Stimulated activated CD4-positive, alpha-beta T cell treated with anti-CD3 and anti-CD28 coated beads, Interleukin-4, amount 100 ng/mL, for 24 hours (primary cell): ENCODE data around the gene MACIR.
A peak's percentile ranks its signal among the peaks of the same experiment; 100 is the strongest.
"Not testable (repeated sequence)": the region's sequence is repeated elsewhere in the genome, so short reads cannot be mapped to it uniquely, and the experiment has no call there.

Experiments used
- DNase-seq: peaks from one replicate; pipeline ENCODE4 v3.0.0-alpha.2; 2020

MACIR gene, protein sequence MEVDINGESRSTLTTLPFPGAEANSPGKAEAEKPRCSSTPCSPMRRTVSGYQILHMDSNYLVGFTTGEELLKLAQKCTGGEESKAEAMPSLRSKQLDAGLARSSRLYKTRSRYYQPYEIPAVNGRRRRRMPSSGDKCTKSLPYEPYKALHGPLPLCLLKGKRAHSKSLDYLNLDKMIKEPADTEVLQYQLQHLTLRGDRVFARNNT

DNA sequence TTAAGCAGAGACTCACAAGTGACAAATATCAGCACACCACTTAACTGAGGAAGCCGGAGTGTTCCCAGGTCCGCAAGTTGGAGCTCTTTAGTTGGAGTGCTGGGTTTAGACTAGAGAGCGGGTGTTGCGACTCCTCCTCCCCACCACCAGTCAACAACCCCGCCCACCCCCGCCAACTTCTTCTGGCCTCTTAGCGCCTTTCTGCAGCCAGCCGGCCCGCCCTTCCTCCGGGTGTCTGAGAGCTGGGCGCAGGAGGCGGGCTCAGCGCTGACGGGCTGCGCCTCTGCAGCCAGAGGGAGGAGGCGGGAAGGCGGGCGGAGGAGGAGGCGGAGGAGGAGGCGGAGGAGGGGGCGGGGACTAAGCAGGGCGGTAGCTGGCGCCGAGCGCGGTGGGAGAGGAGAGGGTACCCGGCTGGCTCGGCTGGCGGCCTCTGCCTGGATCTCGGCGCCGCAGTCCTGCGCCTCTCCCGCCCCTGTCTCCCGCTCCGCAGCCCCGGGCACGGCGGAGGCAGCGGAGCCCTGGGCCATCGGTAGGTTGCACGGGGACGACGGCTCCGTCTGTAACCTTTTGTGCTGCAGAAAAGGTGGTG is at the start of gene MACIR:
MACIR (plus strand) TSS at position 396 of the 589 bp plus-strand sequence. CDS start 17,157 bp downstream, outside the sequence.
- DNase-seq = peak; percentile 85

DNA sequence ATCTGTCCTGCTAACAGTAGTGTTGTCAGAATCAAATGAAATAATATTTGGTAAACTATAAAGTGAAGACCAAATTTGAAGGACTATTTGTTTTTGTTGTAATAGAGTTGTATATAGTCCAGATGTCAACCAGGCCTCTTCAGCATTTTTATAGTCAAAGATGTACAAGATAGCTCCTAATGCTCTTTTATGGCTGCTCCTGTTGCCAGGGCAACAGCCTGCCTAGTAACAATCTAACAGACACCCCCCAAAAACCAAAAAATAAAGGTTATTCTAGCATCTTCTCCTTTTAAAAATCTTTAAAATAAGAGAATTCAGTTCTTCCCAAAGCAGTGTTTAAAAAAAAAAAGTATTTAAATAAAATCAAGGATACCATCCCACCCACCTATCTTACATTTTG is 49.5 kb upstream of the MACIR start:
- no peak for DNase-seq

DNA sequence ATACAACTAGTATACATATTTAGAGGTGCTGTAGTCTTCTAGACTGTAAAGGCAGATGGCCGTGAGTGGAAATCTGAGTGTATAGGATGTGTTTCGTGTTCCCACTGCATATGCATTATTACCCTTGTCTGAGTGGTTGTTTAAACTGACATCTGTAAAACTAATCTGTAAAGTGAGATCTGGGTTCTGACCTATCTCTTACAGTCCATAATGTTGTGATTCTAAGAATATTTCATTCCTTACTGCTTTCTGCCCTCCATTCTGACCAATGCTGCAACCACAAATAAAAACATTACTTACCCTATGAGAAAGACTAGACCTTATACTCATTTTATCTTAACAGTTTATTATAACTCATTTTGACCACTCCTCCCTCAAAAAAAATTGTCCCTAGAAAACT is 47.6 kb upstream of the MACIR start:
- no peak for DNase-seq

DNA sequence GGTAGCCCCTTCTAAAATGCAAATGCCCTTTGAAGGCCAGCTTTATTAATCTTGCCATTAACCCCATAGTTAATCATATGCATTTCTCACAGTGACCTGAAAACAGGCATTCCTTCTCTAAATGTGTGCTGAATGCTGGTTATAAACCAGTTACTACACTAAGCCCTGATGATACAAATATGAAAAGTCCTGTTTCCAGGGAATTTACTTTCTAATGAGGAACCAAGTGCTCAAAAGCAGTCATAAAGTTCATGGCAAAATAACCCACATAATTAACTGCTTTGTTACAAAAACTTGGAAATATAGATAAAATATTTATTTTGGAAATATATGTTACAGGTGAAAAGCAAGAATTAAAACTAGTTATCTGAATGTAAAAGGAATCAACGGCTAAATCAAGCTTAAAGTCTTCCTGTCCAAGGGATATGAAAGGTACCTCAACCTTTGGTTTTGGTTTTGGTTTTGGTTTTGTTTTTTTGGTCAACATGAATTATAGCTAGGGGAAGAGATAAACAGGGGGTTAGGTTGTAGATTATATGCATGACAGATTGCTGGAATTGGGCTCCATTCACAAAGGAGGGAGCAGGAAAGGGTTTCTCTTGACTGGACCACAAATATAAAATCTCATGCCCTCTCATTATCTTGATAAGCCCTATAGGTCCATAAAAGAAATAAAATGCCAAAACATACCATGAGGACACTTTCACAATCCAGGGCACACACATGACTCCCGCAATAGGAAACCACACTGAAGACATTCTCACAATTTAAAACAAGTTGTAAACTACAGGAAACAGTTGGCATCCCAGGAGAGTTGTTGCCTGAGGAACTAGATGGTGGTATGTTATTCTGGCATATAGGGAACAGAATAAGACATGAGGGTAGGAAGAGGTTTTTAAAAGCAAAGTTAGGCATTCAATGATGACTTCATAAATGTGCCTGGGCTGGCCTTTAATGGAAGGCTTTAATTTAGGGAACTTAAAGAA is 46.7 kb upstream of the MACIR start:
- no peak for DNase-seq

DNA sequence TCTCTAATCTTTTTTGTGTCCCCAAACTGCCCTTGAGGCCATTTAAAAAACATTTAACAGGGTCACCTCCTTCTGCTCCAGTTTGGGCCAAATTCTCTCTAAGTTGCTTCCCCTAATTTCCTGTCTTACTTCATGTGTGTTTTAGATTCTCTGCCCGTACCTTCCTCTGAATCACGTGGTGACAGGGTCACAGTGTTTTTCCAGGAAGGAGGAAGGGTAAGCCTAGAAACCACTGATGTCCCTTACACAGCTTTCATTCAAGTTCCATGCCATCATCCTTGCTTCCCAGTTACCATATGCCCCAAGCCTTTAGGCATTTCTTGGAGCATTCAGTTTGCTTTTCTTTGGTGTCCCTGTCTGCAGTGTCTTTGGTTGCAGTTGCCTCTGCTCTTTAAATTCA is 42.4 kb upstream of the MACIR start:
- no peak for DNase-seq

DNA sequence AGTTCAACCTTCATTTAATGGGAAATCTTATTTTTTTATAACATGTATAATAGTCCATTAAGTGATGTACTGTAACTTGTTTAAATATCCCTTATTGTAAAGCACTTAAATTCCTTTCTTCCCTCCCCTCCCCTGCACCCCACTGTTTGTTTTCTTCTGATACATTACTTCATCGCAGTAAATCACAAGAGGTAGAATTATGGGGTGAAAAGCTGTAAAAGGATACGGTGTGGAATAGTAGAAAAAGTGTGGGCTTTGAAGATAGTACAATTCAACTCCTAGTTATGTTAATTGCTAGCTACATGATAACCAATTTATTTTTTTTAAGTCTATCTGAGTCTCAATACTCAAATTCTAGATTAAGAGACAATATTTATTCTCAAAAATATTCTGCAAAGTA is 41.9 kb upstream of the MACIR start:
- no peak for DNase-seq

DNA sequence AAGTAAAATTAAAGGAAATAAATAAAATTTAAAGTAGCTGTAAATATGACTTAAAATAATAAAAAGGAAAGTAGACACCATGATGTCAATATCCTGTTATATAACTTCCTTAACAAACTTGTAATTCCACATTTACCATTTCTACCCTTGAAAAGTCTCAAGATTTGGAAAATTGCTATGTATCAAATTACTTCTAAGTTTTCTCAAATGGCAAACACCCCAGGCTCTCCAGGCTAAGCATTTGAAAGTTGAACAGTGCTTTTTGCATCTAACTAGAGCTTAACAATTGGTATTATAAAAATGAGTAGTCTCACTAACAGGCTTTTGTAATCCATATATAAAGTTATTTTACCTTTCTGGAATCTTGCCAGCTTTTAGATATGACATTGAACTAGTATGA is 41.5 kb upstream of the MACIR start:
- no peak for DNase-seq

DNA sequence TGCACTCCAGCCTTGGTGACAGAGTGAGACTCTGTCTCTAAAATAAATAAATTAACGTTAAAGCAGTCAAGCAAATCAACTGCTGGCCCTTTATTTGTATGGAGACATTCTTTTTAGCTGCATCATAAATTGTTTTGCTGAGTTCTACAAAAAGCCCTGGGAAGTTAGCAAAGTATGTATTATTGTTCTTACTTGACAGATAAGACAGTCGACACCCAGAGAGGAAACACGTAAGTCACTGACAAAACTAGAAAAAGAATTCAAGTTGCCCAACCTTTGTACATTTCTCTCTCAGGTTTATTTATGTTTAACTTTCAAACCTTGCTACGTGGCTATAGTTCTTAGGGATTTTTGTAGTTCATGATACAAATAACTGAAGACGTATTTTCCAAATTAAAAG is 40.4 kb upstream of the MACIR start:
- no peak for DNase-seq

DNA sequence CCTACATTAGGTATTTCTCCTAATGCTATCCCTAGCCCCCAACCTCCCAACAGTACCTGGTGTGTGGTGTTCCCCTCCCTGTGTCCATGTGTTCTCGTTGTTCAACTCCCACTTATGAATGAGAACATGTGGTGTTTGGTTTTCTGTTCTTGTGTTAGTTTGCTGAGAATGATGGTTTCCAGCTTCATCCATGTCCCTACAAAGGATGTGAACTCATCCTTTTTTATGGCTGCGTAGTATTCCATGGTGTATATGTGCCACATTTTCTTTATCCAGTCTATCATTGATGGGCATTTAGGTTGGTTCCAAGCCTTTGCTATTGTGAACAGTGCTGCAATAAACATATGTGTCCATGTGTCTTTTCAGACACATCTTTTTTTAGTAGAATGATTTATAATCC is 39.5 kb upstream of the MACIR start:
- not testable (repeated sequence) for DNase-seq

DNA sequence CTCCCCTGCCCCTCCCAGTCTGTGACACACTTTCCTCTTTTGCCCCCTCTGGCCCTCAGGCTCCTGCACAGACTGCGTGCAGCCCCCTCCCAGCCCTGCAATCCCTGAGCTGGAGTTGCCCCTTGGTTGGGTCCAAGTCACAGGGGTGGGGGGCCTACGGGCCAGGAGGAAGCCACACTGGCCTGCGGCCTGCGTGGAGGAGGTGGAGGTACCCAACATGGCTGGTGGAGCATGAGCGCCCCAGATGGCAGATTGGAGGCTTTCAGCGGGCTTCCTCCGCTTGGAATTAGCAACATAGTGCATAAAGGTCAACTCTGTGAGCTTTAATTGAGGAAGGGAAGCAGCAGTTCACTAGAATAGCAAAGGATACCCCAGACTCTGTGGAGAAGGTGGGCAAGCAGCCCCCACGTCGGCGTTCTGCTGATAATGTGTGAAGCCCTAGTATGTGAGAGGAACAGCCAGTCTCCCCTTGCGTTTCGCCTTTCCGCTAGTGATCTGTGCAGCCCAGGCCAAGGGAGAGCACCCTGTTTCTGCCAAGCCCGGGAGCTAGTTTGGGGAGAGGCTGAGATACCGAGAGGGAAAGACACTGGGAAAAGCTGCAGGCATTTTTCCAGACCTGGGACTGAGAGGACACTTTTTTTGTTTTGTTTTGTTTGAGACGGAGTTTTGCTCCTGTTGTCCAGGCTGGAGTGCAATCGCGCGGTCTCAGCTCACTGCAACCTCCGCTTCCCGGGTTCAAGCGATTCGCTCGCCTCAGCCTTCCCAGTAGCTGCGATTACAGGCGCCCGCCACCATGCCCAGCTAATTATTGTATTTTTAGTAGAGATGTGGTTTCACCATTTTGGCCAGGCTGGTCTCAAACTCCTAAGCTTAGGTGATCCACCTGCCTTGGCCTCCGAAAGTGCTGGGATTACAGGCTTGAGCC is 35.3 kb upstream of the MACIR start:
- no peak for DNase-seq

DNA sequence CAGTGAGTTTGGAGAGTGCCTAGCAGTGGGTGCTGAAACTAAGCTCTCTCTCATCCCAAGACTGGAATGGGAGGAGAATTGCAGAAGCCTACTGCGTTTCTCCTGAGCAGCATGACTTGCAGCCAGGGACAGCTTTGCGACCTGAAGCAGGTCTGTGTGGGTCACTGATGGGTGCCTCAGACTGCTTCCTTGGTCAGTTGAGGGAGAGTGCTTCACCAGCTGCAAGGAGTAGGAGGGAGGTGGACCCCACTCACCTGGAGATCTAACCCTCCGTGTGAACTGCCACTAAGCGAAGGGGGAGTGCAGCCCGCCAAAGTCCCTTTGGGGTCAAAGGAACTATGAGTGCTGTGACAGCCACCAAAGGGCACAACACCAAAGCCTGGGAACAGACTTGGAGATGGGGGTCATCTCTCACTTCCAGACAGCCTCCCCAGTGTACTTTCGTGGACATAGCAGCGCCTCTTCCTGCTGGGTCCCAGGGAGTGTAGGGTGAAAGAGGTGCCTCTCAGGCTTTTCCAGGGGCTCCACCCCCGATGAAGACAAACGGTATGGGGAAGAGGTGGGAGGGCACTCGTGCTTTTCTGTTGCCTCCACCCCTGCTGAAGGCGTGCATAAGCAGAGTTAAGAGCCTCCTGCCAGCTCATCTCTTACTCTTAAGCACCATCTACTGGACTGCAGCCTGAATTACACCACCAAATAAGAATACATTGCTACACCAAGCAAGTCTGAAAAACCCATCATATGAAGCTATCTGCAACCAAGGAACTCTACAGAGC is 34.3 kb upstream of the MACIR start:
- DNase-seq = peak; percentile 47

DNA sequence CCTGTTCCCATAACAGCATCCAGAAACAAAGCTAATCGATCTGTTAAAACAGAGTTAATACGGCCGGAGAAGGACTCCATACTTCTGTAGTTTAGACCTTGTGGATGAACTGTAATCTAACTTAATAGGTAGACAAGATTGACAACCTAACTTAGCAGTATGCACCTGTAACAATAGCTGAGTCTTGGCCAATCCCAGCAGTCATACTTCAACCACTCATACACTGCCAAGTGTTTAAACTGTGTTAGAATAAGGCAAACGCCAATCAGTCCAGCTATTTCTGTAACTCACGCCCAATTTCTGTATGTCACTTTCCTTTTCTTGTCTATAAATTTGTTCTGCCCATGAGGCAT is 33.7 kb upstream of the MACIR start:
- DNase-seq = no peak

DNA sequence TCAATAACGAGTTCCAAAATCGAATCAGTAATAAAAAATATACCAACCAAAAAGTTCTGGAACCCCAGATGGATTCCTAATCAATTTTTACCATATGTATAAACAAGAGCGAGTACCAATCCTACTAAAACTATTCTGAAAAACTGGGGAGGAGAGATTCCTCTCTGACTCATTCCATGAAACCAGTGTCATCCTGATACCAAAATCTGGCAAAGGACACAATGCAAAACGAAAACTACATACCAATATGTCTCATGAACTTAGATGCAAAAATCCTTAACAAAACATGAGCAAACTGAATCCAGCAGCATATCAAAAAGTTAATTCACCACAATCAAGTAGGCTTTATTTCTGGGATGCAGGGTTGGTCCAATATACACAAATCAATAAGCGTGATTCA is 30.5 kb upstream of the MACIR start:
- DNase-seq = no peak

DNA sequence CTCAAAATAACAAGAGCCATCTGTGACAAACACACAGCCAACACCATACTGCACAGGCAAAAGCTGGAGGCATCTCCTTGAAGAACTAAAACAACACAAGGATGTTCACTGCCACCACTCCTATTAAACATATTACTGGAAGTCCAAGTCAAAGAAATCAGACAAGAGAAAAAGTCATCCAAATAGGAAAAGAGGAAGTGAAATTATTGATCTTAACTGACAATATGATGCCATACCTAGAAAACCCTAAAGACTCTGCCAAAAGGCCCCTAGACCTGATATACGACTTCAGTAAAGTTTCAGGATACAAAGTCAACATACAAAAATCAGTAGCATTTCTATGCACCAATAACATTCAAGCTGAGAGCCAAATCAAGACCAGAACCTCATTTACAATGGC is 30.0 kb upstream of the MACIR start:
- no peak for DNase-seq

DNA sequence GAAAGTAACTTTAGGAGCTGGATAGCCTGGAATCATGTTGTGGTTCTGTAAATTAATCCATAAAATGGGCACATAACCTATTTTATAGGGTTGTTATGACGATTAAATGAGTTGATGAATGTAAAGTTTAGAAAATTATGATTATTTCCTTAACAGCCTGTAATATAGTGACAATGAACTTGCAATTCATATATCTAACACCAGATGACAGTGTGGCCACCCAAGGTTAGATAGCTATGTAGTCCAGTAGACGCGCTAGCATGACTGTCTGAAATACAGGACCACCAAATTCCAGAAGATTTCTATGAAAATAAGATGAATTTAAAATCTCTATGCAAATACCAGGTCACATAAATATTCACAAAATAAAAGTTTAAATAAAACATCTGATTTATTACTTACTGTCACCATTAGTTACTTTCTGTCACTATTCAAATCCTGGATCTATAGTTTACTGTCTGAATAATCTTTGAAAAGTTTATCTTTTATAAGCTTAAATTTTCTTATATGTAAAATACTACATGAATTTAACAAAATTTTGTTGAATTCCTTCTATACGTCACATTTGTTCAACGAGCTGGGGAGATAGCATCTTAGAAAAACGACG is 26.1 kb upstream of the MACIR start:
- DNase-seq = peak; percentile 27

DNA sequence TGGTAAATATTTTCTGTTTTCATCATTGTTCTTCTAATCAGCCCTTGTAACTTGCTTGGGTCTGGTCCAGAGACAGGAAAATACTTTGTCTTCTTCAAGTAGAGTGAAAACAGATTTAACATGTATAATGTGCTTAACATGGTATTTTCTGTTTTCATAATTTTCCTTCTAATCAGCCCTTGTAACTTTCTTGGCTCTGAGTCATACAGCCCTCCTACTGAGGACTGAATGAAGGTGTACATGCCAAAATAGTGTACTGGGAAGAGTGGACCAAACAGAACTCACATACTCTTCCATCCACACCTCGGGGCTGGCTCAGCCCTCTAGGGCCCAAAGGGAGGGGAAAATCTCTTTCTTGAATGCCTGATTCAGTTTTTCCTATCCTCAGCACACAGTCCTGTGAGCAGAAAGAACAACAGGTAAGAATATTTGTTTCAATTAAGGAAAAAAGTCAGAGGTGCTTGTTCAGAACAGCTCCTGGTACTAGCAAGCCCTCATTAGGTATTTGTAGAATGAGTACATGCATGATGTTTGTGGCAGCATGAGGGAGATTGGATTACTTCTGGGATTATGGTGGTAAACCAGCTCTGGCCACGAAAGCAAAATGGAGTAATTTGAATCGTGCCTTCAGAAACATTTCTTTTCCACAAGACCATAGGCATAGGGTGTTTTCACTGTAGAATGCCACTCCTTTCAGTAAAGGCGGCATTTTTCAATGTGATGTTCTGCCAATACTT is 24.2 kb upstream of the MACIR start:
- DNase-seq = no peak

DNA sequence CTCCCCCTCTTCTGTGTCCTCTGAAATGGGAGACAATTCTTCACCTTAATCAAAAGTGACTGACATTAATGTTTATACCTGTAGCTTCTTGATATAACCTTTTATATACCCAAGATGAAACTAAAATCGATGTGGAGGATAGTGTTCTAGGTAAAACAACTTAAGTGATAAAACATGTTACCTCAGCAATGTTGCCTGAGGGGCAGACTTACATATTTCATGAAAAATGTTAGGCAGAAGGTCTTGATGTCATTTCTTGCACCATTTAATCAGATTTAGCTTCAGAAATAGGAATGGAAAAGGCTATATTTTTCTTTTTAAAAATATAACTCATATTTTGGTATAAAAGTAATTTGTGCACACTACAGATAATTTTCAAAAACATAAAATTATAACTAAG is 22.7 kb upstream of the MACIR start:
- no peak for DNase-seq

DNA sequence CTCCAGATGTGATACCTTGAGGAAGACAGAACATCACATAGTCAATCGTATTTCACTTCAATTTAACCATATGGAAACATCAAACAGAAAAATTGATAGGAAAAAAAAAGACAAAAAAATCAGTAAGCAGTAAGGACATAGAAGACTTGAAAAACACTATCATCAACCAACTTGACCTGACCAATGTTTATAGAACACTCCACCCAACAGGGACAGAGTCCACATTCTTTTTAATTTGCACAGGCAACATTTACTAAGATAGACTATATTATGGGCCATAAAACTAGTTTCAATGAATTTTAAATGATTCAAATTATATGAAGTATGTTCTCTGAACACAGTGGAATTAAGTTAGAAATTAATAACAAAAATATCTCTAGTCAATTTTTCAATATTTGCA is 20.8 kb upstream of the MACIR start:
- no peak for DNase-seq

DNA sequence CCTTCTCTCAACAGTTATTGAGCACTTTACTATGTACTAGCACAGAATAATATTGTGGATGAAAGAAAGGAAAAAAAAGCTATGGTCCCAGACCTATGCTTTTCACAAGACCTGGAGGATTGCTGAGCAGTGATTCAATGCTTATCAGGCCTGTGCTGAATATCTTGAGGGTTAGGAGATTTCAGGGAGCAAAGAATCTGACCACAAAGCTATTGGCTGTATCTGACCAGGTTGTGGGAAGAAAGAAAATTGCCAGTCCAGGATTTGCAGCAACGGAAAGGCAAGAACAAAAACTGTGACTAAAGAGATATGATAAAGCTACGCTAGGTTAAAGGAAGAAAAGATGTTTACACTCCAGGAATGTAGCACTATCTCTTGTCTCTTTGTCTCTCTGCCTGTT is 14.9 kb upstream of the MACIR start:
- no peak for DNase-seq

DNA sequence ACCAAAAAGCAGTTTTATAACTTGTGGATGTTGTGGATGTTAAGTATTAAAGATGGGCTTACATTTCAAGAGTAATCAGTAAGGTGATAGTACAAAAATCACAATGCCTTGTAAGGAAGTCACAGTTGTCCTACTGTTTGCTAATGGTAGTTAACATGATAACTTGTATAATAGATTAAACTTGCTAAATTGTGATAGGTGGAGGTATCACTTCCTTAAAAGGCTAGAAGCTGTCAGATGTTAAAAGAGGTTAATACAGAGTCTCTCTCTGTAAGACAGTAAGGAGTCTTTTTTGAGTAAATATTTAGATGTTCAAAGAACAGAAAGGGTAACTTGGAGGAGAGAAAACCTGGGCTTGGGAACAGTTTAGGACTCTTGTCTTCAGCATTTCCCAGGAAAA is 14.2 kb upstream of the MACIR start:
- no peak for DNase-seq

DNA sequence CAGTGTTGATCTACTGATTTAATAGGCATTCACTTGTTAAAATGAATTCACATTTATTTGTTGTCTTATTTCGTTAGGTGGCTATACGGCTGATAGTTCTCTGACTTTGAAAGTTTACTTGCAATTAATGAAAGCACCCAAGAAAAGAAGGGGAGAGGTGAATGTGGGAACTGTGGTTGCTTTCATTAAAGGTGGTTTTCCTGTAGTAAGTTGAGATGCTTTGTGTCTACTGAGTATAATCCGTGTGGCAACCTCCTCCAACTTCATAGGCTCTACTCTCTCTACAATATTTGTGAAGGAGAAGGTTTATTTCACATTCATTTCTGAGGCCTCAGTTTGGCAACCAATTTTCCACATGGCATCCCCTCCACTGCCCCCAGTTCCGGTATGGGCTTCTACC is 12.8 kb upstream of the MACIR start:
- DNase-seq = no peak
